AG10803 (cell line): ENCODE results near the gene MIPOL1.

ENCODE experiments used
- DNase-seq: peaks from one replicate; pipeline ENCODE4 v3.0.0; 2010; ENCODE audit warnings: low read depth
- H3K4me3 ChIP-seq: 2 replicates; pipeline ENCODE4 v1.5.1; 2011; ENCODE audit warnings: mild to moderate bottlenecking, low read length, control low read depth
- TF ChIP-seq, protein P1 (sequence below): conservative IDR thresholded peaks from 2 replicates; pipeline ENCODE4 v1.5.1; 2011; ENCODE audit warnings: mild to moderate bottlenecking, low read length, control low read depth, inconsistent platforms

The MIPOL1 gene

DNA sequence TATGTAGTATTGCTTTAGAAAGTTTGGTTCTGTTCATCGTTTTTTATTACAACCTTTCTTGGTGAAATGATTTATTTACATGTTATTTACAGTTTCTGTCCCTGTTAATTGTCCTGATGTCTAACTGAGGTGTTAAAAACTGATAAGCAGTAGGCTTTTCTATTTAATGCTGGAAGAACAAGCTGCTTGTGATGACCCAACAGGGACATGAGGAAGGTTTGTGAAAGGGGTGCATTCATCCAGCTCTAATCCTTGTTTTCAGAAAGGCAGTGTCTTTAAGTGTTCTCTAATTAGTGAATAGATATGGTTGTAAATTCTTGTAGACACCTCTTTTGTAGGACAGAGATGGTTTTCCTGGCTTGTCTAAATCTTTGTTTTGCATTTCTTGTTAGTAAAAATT is 205.9 kb downstream of the MIPOL1 start:
- DNase-seq = no peak
- H3K4me3 ChIP-seq = no peak overlapping the region
- TF ChIP-seq, protein P1, sequence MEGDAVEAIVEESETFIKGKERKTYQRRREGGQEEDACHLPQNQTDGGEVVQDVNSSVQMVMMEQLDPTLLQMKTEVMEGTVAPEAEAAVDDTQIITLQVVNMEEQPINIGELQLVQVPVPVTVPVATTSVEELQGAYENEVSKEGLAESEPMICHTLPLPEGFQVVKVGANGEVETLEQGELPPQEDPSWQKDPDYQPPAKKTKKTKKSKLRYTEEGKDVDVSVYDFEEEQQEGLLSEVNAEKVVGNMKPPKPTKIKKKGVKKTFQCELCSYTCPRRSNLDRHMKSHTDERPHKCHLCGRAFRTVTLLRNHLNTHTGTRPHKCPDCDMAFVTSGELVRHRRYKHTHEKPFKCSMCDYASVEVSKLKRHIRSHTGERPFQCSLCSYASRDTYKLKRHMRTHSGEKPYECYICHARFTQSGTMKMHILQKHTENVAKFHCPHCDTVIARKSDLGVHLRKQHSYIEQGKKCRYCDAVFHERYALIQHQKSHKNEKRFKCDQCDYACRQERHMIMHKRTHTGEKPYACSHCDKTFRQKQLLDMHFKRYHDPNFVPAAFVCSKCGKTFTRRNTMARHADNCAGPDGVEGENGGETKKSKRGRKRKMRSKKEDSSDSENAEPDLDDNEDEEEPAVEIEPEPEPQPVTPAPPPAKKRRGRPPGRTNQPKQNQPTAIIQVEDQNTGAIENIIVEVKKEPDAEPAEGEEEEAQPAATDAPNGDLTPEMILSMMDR = no peak

- TF ChIP-seq, protein P1 = no peak
- DNase-seq = no peak
- H3K4me3 ChIP-seq = no peak overlapping the region
These were observed 208.4 kb downstream of the MIPOL1 start for GRCh38 chr14:37406095-37406494.

DNA sequence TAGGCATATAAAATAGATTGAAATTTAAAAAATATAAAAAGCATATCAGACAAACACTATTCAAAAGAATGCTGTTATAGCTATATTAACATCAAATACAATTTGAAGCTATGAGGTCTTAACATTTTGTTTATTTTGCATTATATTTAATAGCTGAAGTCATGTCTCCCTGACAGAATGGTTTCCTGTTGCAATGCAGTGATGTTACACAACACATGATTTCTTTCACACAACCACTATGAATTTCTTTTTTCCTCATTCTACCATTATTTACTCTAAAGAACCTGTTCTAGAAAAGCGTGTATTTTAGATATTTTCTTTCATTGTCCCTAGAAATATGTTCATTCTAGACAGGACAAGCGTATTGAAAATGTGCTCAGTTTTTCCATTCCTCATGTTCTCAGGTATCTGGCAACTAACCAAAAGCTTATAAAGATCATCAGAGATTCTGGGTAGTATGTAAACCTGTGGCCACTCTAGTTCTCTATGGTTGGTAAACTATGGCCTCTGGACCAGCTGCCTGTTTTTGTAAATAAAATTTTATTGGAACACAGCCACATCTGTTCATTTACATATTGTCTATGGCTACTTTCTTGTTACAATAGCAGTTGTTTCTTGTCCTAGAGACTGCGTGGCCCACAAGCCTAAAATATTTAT is 213.5 kb downstream of the MIPOL1 start:
- DNase-seq = no peak
- TF ChIP-seq, protein P1 = no peak
- no peak overlapping the region for H3K4me3 ChIP-seq

GRCh38 chr14:37413050-37413449 is 215.3 kb downstream of the MIPOL1 start:
- TF ChIP-seq, protein P1 = no peak
- no peak overlapping the region for H3K4me3 ChIP-seq

DNA sequence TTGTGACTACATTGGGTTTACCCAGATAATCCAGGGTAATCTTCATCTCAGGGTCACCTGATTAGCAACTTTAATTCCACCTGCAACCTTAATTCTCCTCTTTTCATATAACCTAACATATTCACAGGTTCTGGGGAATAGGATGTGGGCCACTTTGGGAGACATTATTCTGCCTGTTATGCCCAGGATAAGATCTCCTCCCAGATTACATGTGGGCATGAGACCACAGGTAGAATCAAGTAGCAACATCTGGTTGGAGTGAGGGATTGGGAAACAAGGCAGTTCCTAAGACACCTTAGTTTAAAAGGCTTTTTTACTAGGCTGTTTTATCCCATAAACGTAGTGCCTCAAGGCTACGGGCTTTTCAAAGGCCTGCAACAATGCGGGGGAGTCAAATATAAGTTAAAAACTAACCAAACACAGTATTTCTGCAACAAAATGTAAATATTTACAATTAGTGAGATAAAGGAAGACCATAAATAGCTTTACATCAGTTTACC is 215.8 kb downstream of the MIPOL1 start:
- TF ChIP-seq, protein P1 = no peak
- no peak for DNase-seq

More at GRCh38 chr14:37413050-37413449, 215.3 kb downstream of the MIPOL1 start:
- DNase-seq = no peak

DNA sequence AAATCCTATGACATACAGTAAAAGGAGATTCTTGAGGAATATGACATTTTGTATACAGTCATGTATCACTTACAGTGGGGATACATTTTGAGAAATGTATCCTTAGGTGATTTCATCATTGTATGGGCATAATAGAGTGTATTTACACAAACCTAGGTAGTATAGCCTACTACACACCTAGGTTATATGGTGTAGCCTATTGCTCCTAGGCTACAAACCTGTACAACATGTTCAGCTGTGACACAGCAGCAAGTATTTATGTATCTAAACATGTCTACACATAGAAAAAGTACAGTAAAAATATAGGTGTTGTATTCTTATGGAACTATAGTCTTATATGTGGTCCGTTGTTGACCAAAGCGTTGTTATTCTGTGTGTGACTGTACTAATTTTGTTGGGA is 218.5 kb downstream of the MIPOL1 start:
- TF ChIP-seq, protein P1 = no peak
- DNase-seq = no peak
- no peak overlapping the region for H3K4me3 ChIP-seq

More for the DNA sequence above, 215.8 kb downstream of the MIPOL1 start:
- no peak overlapping the region for H3K4me3 ChIP-seq

- TF ChIP-seq, protein P1 = no peak
- H3K4me3 ChIP-seq = no peak overlapping the region
These were observed 219.4 kb downstream of the MIPOL1 start for GRCh38 chr14:37417151-37417550.

More at GRCh38 chr14:37417151-37417550, 219.4 kb downstream of the MIPOL1 start:
- no peak for DNase-seq
